Tibial nerve (tissue), 4 donors: ENCODE measurements around the gene RTL5. TPM values are rescaled to one million over a fixed set of nuclear protein-coding genes. Genes with fewer than 3 reads are reported as not detected.

Experiments
- DNase-seq, 2 donors: peaks; one replicate each; pipeline ENCODE4 v3.0.0-alpha.2; 2019; ENCODE audit warnings: low spot score in 2 of 2
- H3K27ac ChIP-seq, 4 donors: fragments of 200-600 bp; sonication (generic) in 3 of 4; one replicate each; pipeline ENCODE4 v1.5.1; 2017 to 2019; ENCODE audit warnings: mild to moderate bottlenecking in 1 of 4
- H3K27me3 ChIP-seq, 2 donors: fragments of 200-600 bp; sonication (generic) in 1 of 2; one replicate each; pipeline versions ENCODE4 v1.5.1 to v1.6.0; 2017 to 2019
- H3K36me3 ChIP-seq, 3 donors: fragments of 200-600 bp; sonication (generic); one replicate each; pipeline ENCODE4 v1.5.1; 2018 to 2019
- H3K4me1 ChIP-seq, 4 donors: fragments of 200-600 bp; sonication (generic) in 3 of 4; one replicate each; pipeline ENCODE4 v1.5.1; 2017 to 2019
- H3K4me3 ChIP-seq, 4 donors: fragments of 200-600 bp; sonication (generic) in 3 of 4; one replicate each; pipeline ENCODE4 v1.5.1; 2017 to 2019; ENCODE audit warnings: mild to moderate bottlenecking in 1 of 4, moderate library complexity in 1 of 4
- H3K9me3 ChIP-seq, 4 donors: fragments of 200-600 bp; sonication (generic) in 3 of 4; one replicate each; pipeline ENCODE4 v1.5.1; 2017 to 2019
- EP300 ChIP-seq, 2 donors: sonication (generic); formaldehyde crosslinking; IDR thresholded peaks; one replicate each; pipeline ENCODE4 v1.6.1; 2017; ENCODE audit warnings: antibody characterized with exemption in 2 of 2, mild to moderate bottlenecking in 1 of 2
- POLR2A ChIP-seq, 2 donors: fragments of 450-650 bp; IDR thresholded peaks; one replicate each; pipeline ENCODE4 v1.6.1; 2017; ENCODE audit warnings: antibody characterized with exemption in 2 of 2, mild to moderate bottlenecking in 2 of 2, moderate library complexity in 2 of 2
- WGBS, 2 donors: methylation state at CpG; one replicate each; pipeline ENCODE4 v1.1.5; 2018; 5-methylcytosine and 5-hydroxymethylcytosine counted together
- total RNA-seq, 4 donors: library from RNA; depleted of rRNA; stranded (reverse); fragments of >200 nt; gene quantifications; one replicate each; pipeline ENCODE4 v1.1.0, GENCODE V29; 2016
- TF ChIP-seq, protein P1 (sequence below), 5 experiments: fragments of 200-600 bp in 3 of 5; fragments of 450-650 bp in 2 of 5; sonication (generic) in 3 of 5; IDR thresholded peaks; one replicate each; pipeline ENCODE4 v1.5.1; 2016 to 2019; ENCODE audit warnings: antibody characterized with exemption in 5 of 5, mild to moderate bottlenecking in 3 of 5, moderate library complexity in 2 of 5

RTL5 gene
- total RNA-seq, 4 donors from 2014 or later, result 6.5 to 14.7 (median 7.8) TPM

- H3K27me3 ChIP-seq, result peaks cover 0 to 2% of the 10 kb centered on the region in 2 donors
- H3K4me1 ChIP-seq, result no peaks in the 10 kb centered on the region
- no peaks in the 10 kb centered on the region for H3K36me3 ChIP-seq
- no peak overlapping the region for H3K4me3 ChIP-seq
- no peak overlapping the region for H3K27ac ChIP-seq
- H3K9me3 ChIP-seq, result no peaks in the 10 kb centered on the region
- WGBS, 2 donors, result 50 to 58% methylated on average over 3 of the region's 3 CpGs
- no peak for TF ChIP-seq POLR2A (IDR thresholded peaks at IDR 0.05)
- TF ChIP-seq, protein P1, sequence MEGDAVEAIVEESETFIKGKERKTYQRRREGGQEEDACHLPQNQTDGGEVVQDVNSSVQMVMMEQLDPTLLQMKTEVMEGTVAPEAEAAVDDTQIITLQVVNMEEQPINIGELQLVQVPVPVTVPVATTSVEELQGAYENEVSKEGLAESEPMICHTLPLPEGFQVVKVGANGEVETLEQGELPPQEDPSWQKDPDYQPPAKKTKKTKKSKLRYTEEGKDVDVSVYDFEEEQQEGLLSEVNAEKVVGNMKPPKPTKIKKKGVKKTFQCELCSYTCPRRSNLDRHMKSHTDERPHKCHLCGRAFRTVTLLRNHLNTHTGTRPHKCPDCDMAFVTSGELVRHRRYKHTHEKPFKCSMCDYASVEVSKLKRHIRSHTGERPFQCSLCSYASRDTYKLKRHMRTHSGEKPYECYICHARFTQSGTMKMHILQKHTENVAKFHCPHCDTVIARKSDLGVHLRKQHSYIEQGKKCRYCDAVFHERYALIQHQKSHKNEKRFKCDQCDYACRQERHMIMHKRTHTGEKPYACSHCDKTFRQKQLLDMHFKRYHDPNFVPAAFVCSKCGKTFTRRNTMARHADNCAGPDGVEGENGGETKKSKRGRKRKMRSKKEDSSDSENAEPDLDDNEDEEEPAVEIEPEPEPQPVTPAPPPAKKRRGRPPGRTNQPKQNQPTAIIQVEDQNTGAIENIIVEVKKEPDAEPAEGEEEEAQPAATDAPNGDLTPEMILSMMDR (IDR thresholded peaks at IDR 0.05), result no peak
- TF ChIP-seq EP300 (IDR thresholded peaks at IDR 0.05), result no peak
- no peak for DNase-seq
These were observed 42.5 kb downstream of the RTL5 start for GRCh38 chrX:72089254-72089653.

- peaks cover 0 to 2% of the 10 kb centered on the region in 2 donors for H3K27me3 ChIP-seq
- H3K27ac ChIP-seq, result no peak overlapping the region
- TF ChIP-seq POLR2A (IDR thresholded peaks at IDR 0.05) (no peak), EP300 (IDR thresholded peaks at IDR 0.05) (no peak)
- TF ChIP-seq, protein P1 (IDR thresholded peaks at IDR 0.05), result no peak
- no peaks in the 10 kb centered on the region for H3K9me3 ChIP-seq
- DNase-seq, result no peak
- no peak overlapping the region for H3K4me3 ChIP-seq
- 32 to 58% methylated on average over 6 of the region's 6 CpGs for WGBS, 2 donors
- H3K36me3 ChIP-seq, result no peaks in the 10 kb centered on the region
- H3K4me1 ChIP-seq, result no peaks in the 10 kb centered on the region
These were observed 43.0 kb downstream of the RTL5 start for GRCh38 chrX:72088761-72089160.

DNA sequence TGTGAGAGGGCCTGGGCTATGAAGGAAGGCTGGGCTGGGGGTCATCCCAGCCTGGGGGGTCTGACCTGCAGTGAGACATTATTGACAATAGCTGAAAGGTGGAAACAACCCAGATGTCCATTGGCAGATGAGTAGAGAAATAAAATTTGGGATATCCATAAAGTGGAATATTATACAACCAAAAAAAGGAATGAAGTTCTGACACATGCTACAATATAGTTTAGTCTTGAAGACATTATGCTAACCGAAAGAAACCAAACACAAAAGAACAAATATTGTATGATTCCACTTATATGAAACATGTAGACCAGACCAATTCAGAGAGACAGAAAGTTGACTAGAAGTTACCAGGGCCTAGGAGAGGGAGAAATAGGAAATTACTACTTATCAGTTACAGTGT is 44.7 kb downstream of the RTL5 start:
- WGBS, 2 donors, result 93 to 100% methylated on average over 1 of the region's 1 CpG
- Histone ChIP-seq H3K27me3 (peaks cover 0 to 2% of the 10 kb centered on the region in 2 donors), H3K9me3 (no peaks in the 10 kb centered on the region), H3K4me3 (no peak overlapping the region), H3K36me3 (no peaks in the 10 kb centered on the region), H3K4me1 (no peaks in the 10 kb centered on the region), H3K27ac (no peak overlapping the region)
- TF ChIP-seq EP300 (IDR thresholded peaks at IDR 0.05) (no peak), POLR2A (IDR thresholded peaks at IDR 0.05) (no peak)
- TF ChIP-seq, protein P1 (IDR thresholded peaks at IDR 0.05), result no peak
- DNase-seq, result no peak

DNA sequence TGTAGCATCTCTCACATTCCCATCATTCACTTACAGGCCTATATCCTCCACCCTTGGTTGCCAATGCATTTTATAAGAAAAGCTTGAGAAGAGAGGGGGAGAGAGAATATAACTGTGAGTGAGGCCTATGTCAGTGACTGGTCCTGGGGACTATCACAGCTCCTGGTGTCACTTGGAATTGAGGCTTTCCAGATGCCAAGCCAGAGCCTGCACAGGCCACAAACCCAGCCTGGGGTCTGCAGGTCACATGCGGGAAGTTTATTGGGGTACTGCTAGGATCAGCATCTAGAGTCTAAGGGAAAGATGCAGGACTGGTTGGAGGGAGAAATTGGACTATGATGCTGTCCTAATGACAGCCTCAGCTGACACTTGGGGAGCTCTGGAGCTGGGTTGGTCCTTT is 47.6 kb downstream of the RTL5 start:
- no peak for TF ChIP-seq EP300 (IDR thresholded peaks at IDR 0.05)
- TF ChIP-seq POLR2A (IDR thresholded peaks at IDR 0.05), result no peak
- H3K36me3 ChIP-seq, result no peaks in the 10 kb centered on the region
- WGBS, 2 donors, result 100% methylated on average over 1 of the region's 1 CpG
- no peak for DNase-seq
- H3K9me3 ChIP-seq, result no peaks in the 10 kb centered on the region
- no peak overlapping the region for H3K4me3 ChIP-seq
- H3K4me1 ChIP-seq, result peaks cover 0 to 5% (median 0%) of the 10 kb centered on the region in 4 donors
- H3K27me3 ChIP-seq, result peaks cover 0 to 2% of the 10 kb centered on the region in 2 donors
- no peak overlapping the region for H3K27ac ChIP-seq

- 89 to 95% methylated on average over 2 of the region's 2 CpGs for WGBS, 2 donors
These were observed 48.4 kb downstream of the RTL5 start for GRCh38 chrX:72083291-72083690.

More at GRCh38 chrX:72083291-72083690, 48.4 kb downstream of the RTL5 start:
- no peak for DNase-seq
- Histone ChIP-seq H3K4me1 (peaks cover 0 to 7% (median 0%) of the 10 kb centered on the region in 4 donors), H3K27me3 (no peaks in the 10 kb centered on the region), H3K27ac (no peak overlapping the region), H3K36me3 (no peaks in the 10 kb centered on the region), H3K4me3 (no peak overlapping the region), H3K9me3 (no peaks in the 10 kb centered on the region)
- TF ChIP-seq POLR2A (IDR thresholded peaks at IDR 0.05) (no peak), EP300 (IDR thresholded peaks at IDR 0.05) (no peak)
- TF ChIP-seq, protein P1 (IDR thresholded peaks at IDR 0.05), result no peak
